Astrocyte (in vitro differentiated cells and primary cell): Measurements from ENCODE around the gene HS6ST2.

Experiments used
- CTCF ChIP-seq: IDR thresholded peaks from 2 replicates; pipeline ENCODE4 v1.5.1; 2011; ENCODE audit warnings: low read depth, mild to moderate bottlenecking, inconsistent platforms, low read length, moderate library complexity; ENCODE audit not compliant: insufficient read depth
- EZH2 ChIP-seq: IDR thresholded peaks from 2 replicates; pipeline ENCODE4 v1.6.1; 2012; ENCODE audit warnings: mild to moderate bottlenecking, low read length, inconsistent platforms; ENCODE audit not compliant: insufficient read depth

- TF ChIP-seq CTCF (no peak), EZH2 (no peak)
Measured at GRCh38 chrX:132958091-132958703, at the start of gene HS6ST2.
